Left ventricle myocardium inferior (tissue), 1 donor: ENCODE data around the gene SPTBN1. TPM values are rescaled to one million over a fixed set of nuclear protein-coding genes. Genes with fewer than 3 reads are reported as not detected.

Experiments used
- DNase-seq: peaks from one replicate; pipeline ENCODE4 v3.0.0-alpha.2; 2020
- H3K27ac ChIP-seq: fragments of 200-600 bp; replicated peaks from 2 replicates; pipeline ENCODE4 v1.8.0; 2021
- H3K27me3 ChIP-seq: fragments of 200-600 bp; 2 replicates; pipeline ENCODE4 v1.8.0; 2021; ENCODE audit warnings: low read depth
- H3K36me3 ChIP-seq: fragments of 200-600 bp; 2 replicates; pipeline ENCODE4 v1.8.0; 2021
- H3K4me1 ChIP-seq: fragments of 200-600 bp; 2 replicates; pipeline ENCODE4 v1.8.0; 2021
- H3K4me3 ChIP-seq: fragments of 200-600 bp; 2 replicates; pipeline ENCODE4 v1.8.0; 2021; ENCODE audit warnings: mild to moderate bottlenecking, moderate library complexity
- H3K9me3 ChIP-seq: fragments of 200-600 bp; replicated peaks from 2 replicates; pipeline ENCODE4 v1.8.0; 2021
- intact Hi-C: fragments of 100-400 bp; cut with micrococcal nuclease; formaldehyde crosslinking; loops from one replicate; pipeline ENCODE4 v1.11.0; 2022
- total RNA-seq: library from RNA; stranded (reverse); fragmentation: NEBNext Ultra II Directional; extraction: Animal tissue kit (Norgen Biotek cat#: 25700); gene quantifications from one replicate; pipeline ENCODE4 v1.2.1, GENCODE V29; 2021
- TF ChIP-seq, protein P1 (sequence below): fragments of 200-600 bp; IDR thresholded peaks from 2 replicates; pipeline ENCODE4 v1.8.0; 2021; ENCODE audit warnings: antibody characterized with exemption, mild to moderate bottlenecking, borderline replicate concordance
- donor health status: DM: no; HTN: yes; CAD: no; lungs with severe emphysema.

The SPTBN1 gene
- total RNA-seq, 1 donor from 2014 or later, result 484 TPM

DNA sequence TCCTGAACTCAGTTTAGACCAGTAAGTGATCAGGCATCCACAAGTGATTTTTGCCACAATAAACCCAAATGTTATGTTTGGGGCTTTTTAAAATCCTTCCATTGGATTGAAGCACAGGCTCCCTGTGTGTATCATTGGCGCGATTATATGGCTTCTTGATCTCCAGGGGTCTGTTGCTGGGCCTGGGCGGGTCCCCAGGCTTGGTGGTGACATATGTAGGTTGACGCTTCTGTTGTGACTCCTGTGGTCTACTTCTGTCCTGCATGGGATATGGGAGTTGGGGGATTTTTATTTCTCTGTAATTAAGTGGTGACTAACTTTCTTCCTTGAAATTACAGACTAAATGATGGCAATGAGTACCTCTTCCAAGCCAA, 211.1 kb downstream of the SPTBN1 start:
- intact Hi-C loops, result no loop called here
- peak overlapping the region; percentile 6 for H3K4me3 ChIP-seq
- H3K36me3 ChIP-seq, result peaks cover 91% of the 10 kb centered on the region
- DNase-seq, result no peak
- no peaks in the 10 kb centered on the region for H3K9me3 ChIP-seq
- no peaks in the 10 kb centered on the region for H3K27me3 ChIP-seq
- TF ChIP-seq, protein P1, sequence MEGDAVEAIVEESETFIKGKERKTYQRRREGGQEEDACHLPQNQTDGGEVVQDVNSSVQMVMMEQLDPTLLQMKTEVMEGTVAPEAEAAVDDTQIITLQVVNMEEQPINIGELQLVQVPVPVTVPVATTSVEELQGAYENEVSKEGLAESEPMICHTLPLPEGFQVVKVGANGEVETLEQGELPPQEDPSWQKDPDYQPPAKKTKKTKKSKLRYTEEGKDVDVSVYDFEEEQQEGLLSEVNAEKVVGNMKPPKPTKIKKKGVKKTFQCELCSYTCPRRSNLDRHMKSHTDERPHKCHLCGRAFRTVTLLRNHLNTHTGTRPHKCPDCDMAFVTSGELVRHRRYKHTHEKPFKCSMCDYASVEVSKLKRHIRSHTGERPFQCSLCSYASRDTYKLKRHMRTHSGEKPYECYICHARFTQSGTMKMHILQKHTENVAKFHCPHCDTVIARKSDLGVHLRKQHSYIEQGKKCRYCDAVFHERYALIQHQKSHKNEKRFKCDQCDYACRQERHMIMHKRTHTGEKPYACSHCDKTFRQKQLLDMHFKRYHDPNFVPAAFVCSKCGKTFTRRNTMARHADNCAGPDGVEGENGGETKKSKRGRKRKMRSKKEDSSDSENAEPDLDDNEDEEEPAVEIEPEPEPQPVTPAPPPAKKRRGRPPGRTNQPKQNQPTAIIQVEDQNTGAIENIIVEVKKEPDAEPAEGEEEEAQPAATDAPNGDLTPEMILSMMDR, result no peak
- peaks cover 86% of the 10 kb centered on the region for H3K4me1 ChIP-seq
- peak overlapping the region; percentile 88 for H3K27ac ChIP-seq

DNA sequence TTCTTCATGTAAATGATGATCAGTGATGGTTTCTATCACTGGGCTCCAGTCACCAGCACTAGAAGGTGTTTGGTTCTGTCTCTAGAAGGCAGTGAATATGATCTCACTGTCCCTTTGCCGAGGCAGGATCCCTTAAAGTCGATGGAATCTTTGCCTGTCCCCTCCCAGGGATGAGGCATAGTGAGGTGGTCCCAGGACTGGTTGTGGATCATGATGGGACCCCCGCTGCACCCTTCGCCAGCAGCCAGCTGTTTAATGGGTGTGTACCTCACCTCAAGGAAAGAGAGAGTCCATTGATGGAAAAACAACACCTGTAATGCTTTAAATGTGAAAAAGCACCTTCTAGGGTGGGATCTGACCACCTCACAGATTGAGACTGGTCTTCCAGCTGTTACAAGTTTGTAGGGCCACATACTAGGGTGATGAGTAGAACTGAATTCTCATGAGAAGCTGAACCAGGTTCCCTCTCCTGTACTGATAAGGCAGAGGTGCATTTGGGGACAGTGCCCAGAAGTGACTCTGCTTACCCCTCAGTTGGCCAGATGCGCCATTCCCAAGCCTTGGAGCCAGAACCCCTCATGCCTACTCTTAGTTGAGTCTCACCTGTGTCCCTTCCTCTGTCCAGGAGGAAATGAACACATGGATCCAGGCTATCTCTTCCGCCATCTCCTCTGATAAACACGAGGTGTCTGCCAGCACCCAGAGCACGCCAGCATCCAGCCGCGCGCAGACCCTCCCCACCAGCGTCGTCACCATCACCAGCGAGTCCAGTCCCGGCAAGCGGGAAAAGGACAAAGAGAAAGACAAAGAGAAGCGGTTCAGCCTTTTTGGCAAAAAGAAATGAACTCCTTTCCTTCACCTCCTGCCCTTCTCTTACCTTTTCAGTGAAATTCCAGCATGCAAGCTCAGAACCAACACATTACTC, 211.9 kb downstream of the SPTBN1 start:
- DNase-seq, result no peak
- Histone ChIP-seq H3K4me3 (no peak overlapping the region), H3K27me3 (no peaks in the 10 kb centered on the region), H3K27ac (peak overlapping the region; percentile 88), H3K36me3 (peaks cover 84% of the 10 kb centered on the region), H3K9me3 (no peaks in the 10 kb centered on the region), H3K4me1 (peaks cover 93% of the 10 kb centered on the region)
- intact Hi-C loops, result no loop called here
- TF ChIP-seq, protein P1, result no peak

DNA sequence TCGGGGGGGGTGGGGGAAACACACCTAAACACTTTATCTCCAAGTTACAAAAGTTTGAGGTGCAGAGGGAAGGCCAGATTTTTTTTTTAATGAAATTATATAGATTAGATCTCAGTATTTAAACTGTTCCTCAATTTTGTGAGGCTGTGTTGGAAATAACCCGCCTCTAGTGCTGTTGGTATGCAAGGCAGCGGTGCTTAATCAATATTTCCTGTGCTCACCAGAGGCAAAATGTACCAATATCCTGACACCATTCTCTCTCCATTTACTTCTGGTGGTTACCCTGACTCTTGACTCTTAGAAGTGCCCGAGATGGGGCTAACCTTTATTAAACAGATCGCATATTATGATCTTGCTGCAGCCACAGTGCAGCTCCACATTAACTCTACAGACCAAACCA, 212.6 kb downstream of the SPTBN1 start:
- peaks cover 77% of the 10 kb centered on the region for H3K36me3 ChIP-seq
- intact Hi-C loops, result no loop called here
- TF ChIP-seq, protein P1, result no peak
- no peak for DNase-seq
- no peak overlapping the region for H3K4me3 ChIP-seq
- H3K27me3 ChIP-seq, result no peaks in the 10 kb centered on the region
- no peaks in the 10 kb centered on the region for H3K9me3 ChIP-seq
- H3K4me1 ChIP-seq, result peaks cover 94% of the 10 kb centered on the region
- H3K27ac ChIP-seq, result peak overlapping the region; percentile 88

DNA sequence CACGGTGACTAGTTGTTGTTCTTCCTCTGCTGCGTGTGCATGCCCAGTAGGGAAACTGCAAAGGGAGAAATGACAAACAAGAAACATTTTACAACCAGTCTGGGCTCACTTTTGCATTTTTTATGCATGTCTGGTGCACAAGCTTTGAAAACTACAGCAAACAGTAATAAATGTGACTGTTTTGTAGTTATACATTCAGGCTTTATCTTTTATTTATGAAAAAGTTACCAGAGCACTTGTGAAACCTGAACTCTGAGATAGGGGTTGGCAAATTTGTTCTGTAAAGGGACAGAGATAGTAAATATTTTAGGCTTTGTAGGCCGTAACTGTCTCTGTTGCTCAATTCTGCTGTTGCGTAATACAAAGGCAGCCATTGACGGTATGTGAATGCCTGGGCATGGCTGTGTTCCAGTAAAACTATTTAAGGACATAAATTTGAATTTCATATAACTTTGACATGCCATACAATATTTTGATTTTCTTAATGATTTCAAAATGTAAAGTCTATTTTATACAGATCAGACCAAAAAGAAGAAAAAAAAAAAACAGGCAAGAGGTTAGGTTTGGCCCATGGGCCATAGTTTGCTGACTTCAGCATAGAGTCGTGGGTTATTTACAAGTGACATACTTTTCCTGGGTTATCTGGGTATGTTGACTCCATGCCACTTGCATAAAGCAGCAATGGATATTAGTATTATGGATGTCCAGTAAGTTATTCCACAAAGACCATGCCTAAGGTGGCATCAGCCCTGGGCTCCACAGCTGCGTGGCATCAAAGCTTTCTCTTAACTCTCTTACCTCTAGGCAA, 213.8 kb downstream of the SPTBN1 start:
- Histone ChIP-seq H3K9me3 (no peaks in the 10 kb centered on the region), H3K4me3 (no peak overlapping the region), H3K27ac (peak overlapping the region; percentile 88), H3K27me3 (no peaks in the 10 kb centered on the region), H3K4me1 (peaks cover 92% of the 10 kb centered on the region), H3K36me3 (peaks cover 65% of the 10 kb centered on the region)
- DNase-seq, result no peak
- TF ChIP-seq, protein P1, result no peak
- intact Hi-C loops, result no loop called here

DNA sequence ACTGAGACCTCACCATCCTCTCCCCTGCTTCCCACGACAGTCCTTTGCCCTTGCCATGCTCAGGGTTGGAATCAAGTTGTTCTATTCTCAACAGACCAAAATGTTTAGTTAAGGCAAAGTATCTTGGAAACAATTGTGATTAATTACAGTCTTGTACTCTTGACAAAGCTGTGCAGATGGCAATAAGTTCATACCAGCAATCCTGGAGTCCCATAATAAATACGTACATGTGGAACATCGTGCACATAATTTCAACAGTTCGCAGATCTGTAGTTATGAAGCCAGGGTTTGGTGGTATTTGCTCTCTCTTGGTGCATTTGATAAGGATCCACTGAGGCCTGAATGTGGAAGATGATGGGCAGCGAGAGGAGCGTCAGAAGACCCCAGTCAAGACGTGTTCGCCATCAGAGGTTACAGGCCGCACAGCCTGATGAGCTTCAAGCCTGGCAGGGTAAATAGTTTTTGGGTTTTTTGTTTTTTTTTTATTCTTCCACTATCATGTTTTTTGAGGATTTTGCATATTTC, 214.4 kb downstream of the SPTBN1 start:
- Histone ChIP-seq H3K36me3 (peaks cover 59% of the 10 kb centered on the region), H3K4me1 (peaks cover 92% of the 10 kb centered on the region), H3K4me3 (no peak overlapping the region), H3K27me3 (no peaks in the 10 kb centered on the region), H3K27ac (peak overlapping the region; percentile 88), H3K9me3 (no peaks in the 10 kb centered on the region)
- intact Hi-C loops, result no loop called here
- no peak for DNase-seq
- TF ChIP-seq, protein P1, result no peak
